ENCODE data around the gene RAB44. TPM values are rescaled to one million over a fixed set of nuclear protein-coding genes. Genes with fewer than 3 reads are reported as not detected.
A peak's percentile ranks its signal among the peaks of the same experiment; 100 is the strongest.

The RAB44 gene
- total and polyA plus RNA-seq, 2 of the 13 experiments (the other 11 are each of a cell fraction or from before 2014, with no cell fraction given): not detected

GRCh38 chr6:36677753-36678487 is 19.7 kb upstream of the RAB44 start (continued):
- TF ChIP-seq CBX1 (IDR thresholded peaks at IDR 0.05; ENCODE audit: low read depth) (no peak), ZBTB44 (CRISPR knock-in tag; IDR thresholded peaks at IDR 0.05) (no peak), ETV5 (CRISPR knock-in tag; IDR thresholded peaks at IDR 0.05; ENCODE audit: borderline replicate concordance) (peak; percentile 64; the same call in 1 of the 2 replicates), ZBTB38 (CRISPR knock-in tag; IDR thresholded peaks at IDR 0.05) (no peak), ATF6 (CRISPR knock-in tag; conservative IDR thresholded peaks at IDR 0.05) (peak; percentile 46; the same call in 1 of the 2 replicates), ZBTB10 (CRISPR knock-in tag; IDR thresholded peaks at IDR 0.05; ENCODE audit: borderline replicate concordance) (no peak), FOSL1 (CRISPR knock-in tag; IDR thresholded peaks at IDR 0.05; ENCODE audit: borderline replicate concordance) (no peak), SMYD3 (CRISPR knock-in tag; IDR thresholded peaks at IDR 0.05) (no peak), TCF7 (IDR thresholded peaks at IDR 0.05; ENCODE audit: low read depth) (0 out of 2 replicates have a peak, but pooled peaks have one; percentile 12), MIER2 (CRISPR knock-in tag; IDR thresholded peaks at IDR 0.05) (0 out of 2 replicates have a peak, but pooled peaks have one; percentile 21), MIXL1 (CRISPR knock-in tag; IDR thresholded peaks at IDR 0.05) (peak; percentile 51; the same call in 1 of the 2 replicates), SMARCE1 (IDR thresholded peaks at IDR 0.05; ENCODE audit: borderline replicate concordance) (no peak), ARID5B (CRISPR knock-in tag; IDR thresholded peaks at IDR 0.05) (peak; percentile 73), CREM (IDR thresholded peaks at IDR 0.05) (peak; percentile 39; the same call in 1 of the 2 replicates), CREM (CRISPR knock-in tag; IDR thresholded peaks at IDR 0.05) (no peak), NCOA5 (CRISPR knock-in tag; IDR thresholded peaks at IDR 0.05) (no peak), MATR3 (CRISPR knock-in tag; IDR thresholded peaks at IDR 0.05) (no peak), ZNF44 (CRISPR knock-in tag; IDR thresholded peaks at IDR 0.05) (peak; percentile 76; the same call in 1 of the 2 replicates), PAWR (CRISPR knock-in tag; IDR thresholded peaks at IDR 0.05; ENCODE audit: borderline replicate concordance) (no peak)
